K562 (cell line): ENCODE results near the gene SPI1. TPM values are rescaled to one million over a fixed set of nuclear protein-coding genes. Genes with fewer than 3 reads are reported as not detected.

Experiments used
- BACH1 ChIP-seq: fragments of 200-800 bp; sonication (Bioruptor generic); IDR thresholded peaks from 2 replicates; pipeline ENCODE4 v1.6.1; 2016; ENCODE audit warnings: missing genetic modification characterization, missing compliant biosample characterization
- BDP1 ChIP-seq: IDR thresholded peaks from 3 replicates; pipeline ENCODE4 v1.6.1; 2011; ENCODE audit not compliant: insufficient read length, insufficient read depth
- CREB1 ChIP-seq, 2 experiments: sonication (generic) in 1 of 2; formaldehyde crosslinking in 1 of 2; IDR thresholded peaks; 2 replicates each; pipeline versions ENCODE4 v1.6.1 to v1.8.0; 2012 to 2022; ENCODE audit warnings: inconsistent platforms in 1 of 2, mild to moderate bottlenecking in 1 of 2, missing genetic modification reagents in 1 of 2, moderate library complexity in 1 of 2
- CSDE1 ChIP-seq, 2 experiments: fragments of 450-650 bp; IDR thresholded peaks; 2 replicates each; pipeline ENCODE4 v1.6.1; 2016; ENCODE audit warnings: mild to moderate bottlenecking in 1 of 2
- ETS2 ChIP-seq: IDR thresholded peaks from 2 replicates; pipeline ENCODE4 v1.6.1; 2016; ENCODE audit warnings: borderline replicate concordance, missing genetic modification characterization, mild to moderate bottlenecking, moderate library complexity, missing compliant biosample characterization; ENCODE audit not compliant: poor library complexity, severe bottlenecking
- GABPA ChIP-seq: fragments of 200-800 bp; sonication (Bioruptor generic); conservative IDR thresholded peaks from 2 replicates; pipeline ENCODE4 v1.6.1; 2016; ENCODE audit warnings: low read depth, missing genetic modification characterization, missing compliant biosample characterization
- NFIC ChIP-seq: fragments of 450-650 bp; IDR thresholded peaks from 2 replicates; pipeline ENCODE4 v1.6.1; 2017; ENCODE audit warnings: mild to moderate bottlenecking, inconsistent platforms
- RFX1 ChIP-seq: fragments of 450-650 bp; IDR thresholded peaks from 2 replicates; pipeline ENCODE4 v1.6.1; 2016; ENCODE audit warnings: mild to moderate bottlenecking, moderate library complexity
- SMAD2 ChIP-seq: fragments of 150-350 bp; IDR thresholded peaks from 2 replicates; pipeline ENCODE4 v1.6.1; 2014; ENCODE audit warnings: low read depth, mild to moderate bottlenecking, low read length
- STAG1 ChIP-seq: sonication (generic); formaldehyde crosslinking; IDR thresholded peaks from 2 replicates; pipeline ENCODE4 v1.5.0; 2020; ENCODE audit warnings: missing genetic modification reagents, borderline replicate concordance
- TAF15 ChIP-seq: fragments of 200-400 bp; formaldehyde crosslinking; IDR thresholded peaks from 2 replicates; pipeline ENCODE4 v1.6.1; 2017; ENCODE audit warnings: mild to moderate bottlenecking, low read depth, low read length, moderate library complexity
- ZC3H8 ChIP-seq: fragments of 450-650 bp; IDR thresholded peaks from 2 replicates; pipeline ENCODE4 v1.6.1; 2017
- ZNF165 ChIP-seq: fragments of 250-450 bp; sonication (Bioruptor Pico); IDR thresholded peaks from 2 replicates; pipeline ENCODE4 v1.4.0; 2020; ENCODE audit warnings: borderline replicate concordance
- ZNF75A ChIP-seq: fragments of 450-650 bp; formaldehyde crosslinking; IDR thresholded peaks from 2 replicates; pipeline ENCODE4 v1.4.0; 2020; ENCODE audit warnings: mild to moderate bottlenecking
- polyA plus RNA-seq, 8 experiments: library from polyadenylated mRNA; depleted of rRNA in 4 of 8; stranded (reverse) in 5 of 8; unstranded in 3 of 8; fragments of >200 nt; fragmentation: Nextera tagmentation in 2 of 8; fragmentation: Illumina TruSeq in 1 of 8; extraction: Ambion mirVana in 2 of 8; extraction: Trizol in 1 of 8; gene quantifications; 2 replicates each; pipeline versions ENCODE4 v1.2.1 to v1.2.3, GENCODE V29; 2011 to 2014; ENCODE audit warnings: inconsistent platforms in 1 of 8, missing spikeins in 1 of 8
- total RNA-seq, 7 experiments: library from RNA; depleted of rRNA in 6 of 7; stranded (reverse); fragments of >200 nt in 6 of 7; fragmentation: Illumina TruSeq in 2 of 7; extraction: Trizol in 2 of 7; gene quantifications; 2 replicates each; pipeline versions ENCODE4 v1.2.1 to v1.2.3, GENCODE V29; 2011 to 2021; ENCODE audit warnings: low replicate concordance in 1 of 7
- TF ChIP-seq, protein P1 (sequence below): fragments of 450-650 bp; formaldehyde crosslinking; conservative IDR thresholded peaks from 2 replicates; pipeline ENCODE4 v1.4.0; 2022; ENCODE audit warnings: mild to moderate bottlenecking, missing genetic modification characterization
- TF ChIP-seq, protein P2 (sequence below): fragments of 250-450 bp; sonication (Bioruptor Pico); IDR thresholded peaks from 2 replicates; pipeline ENCODE4 v1.4.0; 2020; ENCODE audit warnings: mild to moderate bottlenecking, moderate library complexity
- TF ChIP-seq, protein P3 (sequence below): fragments of 250-450 bp; sonication (Bioruptor Pico); IDR thresholded peaks from 2 replicates; pipeline ENCODE4 v1.5.0; 2021; ENCODE audit warnings: mild to moderate bottlenecking, moderate library complexity
- TF ChIP-seq, protein P4 (sequence below): sonication (generic); formaldehyde crosslinking; IDR thresholded peaks from 2 replicates; pipeline ENCODE4 v1.8.1; 2022; ENCODE audit warnings: missing genetic modification reagents
- TF ChIP-seq, protein P5 (sequence below): sonication (generic); IDR thresholded peaks from 2 replicates; pipeline ENCODE4 v1.6.1; 2016

The SPI1 gene
- total and polyA plus RNA-seq, 9 of the 15 experiments (the other 6 are each of a cell fraction or from before 2014, with no cell fraction given) = 0.10 to 33.7 (median 10.3) TPM

DNA sequence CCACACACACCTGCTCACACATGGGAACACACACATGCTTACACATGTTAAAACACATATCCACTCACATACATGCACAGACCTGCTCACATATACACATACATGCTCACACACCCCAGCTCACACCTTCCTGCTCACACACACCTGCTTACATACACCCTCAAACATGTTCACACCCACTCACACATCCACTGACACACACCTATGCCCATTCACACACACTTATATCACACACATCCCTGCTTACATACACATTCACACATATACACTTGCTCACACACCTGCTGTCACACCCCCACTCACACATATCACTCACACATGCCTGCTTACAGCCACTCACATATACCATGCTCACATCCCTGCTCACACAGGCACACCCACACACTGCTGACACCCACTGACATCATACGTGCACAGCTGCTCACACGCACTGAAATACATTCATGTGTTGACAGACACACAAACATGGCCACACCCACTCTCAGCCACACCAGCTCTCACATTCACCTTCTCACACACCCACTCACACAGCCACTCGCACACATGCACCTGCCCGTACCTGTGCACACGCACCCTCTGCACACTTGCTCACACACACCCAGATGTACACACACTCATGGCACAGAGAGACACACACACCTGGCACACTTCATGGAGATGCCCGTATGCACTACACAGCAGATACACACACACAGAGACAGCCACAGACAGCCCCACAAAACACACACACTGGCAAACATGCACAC is 20.2 kb downstream of the SPI1 start (continued):
- TF ChIP-seq TAF15 (no peak), GABPA (no peak), RFX1 (no peak), CSDE1 (IDR thresholded peaks at IDR 0.05) (no peak), SMAD2 (no peak), ETS2 (tag) (no peak), BACH1 (tag) (no peak), ZC3H8 (no peak), CREB1 (IDR thresholded peaks at IDR 0.05) (no peak), CREB1 (CRISPR knock-in tag; IDR thresholded peaks at IDR 0.05) (no peak), STAG1 (no peak), BDP1 (no peak), ZNF165 (CRISPR knock-in tag) (no peak), NFIC (no peak), ZNF75A (no peak)
- TF ChIP-seq, protein P1, sequence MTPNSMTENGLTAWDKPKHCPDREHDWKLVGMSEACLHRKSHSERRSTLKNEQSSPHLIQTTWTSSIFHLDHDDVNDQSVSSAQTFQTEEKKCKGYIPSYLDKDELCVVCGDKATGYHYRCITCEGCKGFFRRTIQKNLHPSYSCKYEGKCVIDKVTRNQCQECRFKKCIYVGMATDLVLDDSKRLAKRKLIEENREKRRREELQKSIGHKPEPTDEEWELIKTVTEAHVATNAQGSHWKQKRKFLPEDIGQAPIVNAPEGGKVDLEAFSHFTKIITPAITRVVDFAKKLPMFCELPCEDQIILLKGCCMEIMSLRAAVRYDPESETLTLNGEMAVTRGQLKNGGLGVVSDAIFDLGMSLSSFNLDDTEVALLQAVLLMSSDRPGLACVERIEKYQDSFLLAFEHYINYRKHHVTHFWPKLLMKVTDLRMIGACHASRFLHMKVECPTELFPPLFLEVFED (CRISPR knock-in tag) = 0 out of 2 replicates have a peak, but pooled peaks have one; percentile 32
- TF ChIP-seq, protein P2, sequence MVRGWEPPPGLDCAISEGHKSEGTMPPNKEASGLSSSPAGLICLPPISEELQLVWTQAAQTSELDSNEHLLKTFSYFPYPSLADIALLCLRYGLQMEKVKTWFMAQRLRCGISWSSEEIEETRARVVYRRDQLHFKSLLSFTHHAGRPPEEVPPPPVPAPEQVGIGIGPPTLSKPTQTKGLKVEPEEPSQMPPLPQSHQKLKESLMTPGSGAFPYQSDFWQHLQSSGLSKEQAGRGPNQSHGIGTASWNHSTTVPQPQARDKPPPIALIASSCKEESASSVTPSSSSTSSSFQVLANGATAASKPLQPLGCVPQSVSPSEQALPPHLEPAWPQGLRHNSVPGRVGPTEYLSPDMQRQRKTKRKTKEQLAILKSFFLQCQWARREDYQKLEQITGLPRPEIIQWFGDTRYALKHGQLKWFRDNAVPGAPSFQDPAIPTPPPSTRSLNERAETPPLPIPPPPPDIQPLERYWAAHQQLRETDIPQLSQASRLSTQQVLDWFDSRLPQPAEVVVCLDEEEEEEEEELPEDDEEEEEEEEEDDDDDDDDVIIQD (CRISPR knock-in tag) = no peak
- TF ChIP-seq, protein P3, sequence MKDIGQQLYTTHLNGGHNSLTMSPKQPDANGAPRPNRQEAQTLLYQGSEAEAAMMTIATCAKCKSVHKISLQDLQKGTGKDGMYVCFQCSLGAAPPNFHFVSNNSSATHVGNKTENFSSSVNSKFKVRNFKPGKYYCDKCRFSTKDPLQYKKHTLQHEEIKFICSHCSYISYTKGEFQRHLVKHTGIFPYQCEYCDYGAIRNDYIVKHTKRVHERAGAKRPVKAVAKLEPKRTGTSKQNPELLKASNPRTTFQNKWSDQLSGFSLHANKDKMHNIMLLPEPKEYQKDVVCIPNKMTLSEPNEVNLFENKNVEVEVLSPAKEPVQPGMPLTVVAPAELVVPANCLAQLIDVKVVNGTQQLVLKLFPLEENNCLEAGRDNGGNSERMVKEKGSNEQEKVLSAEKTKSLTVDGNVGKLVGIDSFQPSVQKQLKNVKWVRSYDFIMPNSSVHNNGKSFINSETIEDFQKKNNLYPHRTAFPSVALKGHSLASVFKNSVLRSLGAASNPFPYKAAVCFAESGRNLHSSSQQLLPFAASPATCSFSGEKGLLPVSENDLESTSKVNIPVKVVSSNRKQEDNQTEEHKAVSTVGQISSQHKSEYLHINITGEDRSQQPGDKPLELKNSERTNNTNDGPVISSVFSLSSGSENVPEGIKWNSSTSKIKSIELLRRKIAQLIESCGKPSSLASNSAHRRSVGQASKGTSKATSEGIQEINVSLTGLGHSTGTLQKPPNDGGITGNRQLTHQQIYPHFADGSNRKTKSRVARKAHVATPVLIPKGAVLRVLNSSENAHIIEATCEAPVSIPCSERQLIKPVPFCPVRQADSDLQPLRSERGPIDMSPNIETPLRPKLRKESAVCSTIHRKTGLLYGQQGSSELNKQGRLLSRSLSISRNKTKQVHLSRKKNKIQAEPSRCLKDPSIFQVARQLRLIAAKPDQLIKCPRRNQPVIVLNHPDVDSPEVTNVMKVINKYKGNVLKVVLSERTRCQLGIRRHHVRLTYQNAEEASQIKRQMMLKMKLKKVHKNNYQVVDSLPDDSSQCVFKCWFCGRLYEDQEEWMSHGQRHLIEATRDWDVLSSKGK (CRISPR knock-in tag) = no peak
- TF ChIP-seq, protein P4, sequence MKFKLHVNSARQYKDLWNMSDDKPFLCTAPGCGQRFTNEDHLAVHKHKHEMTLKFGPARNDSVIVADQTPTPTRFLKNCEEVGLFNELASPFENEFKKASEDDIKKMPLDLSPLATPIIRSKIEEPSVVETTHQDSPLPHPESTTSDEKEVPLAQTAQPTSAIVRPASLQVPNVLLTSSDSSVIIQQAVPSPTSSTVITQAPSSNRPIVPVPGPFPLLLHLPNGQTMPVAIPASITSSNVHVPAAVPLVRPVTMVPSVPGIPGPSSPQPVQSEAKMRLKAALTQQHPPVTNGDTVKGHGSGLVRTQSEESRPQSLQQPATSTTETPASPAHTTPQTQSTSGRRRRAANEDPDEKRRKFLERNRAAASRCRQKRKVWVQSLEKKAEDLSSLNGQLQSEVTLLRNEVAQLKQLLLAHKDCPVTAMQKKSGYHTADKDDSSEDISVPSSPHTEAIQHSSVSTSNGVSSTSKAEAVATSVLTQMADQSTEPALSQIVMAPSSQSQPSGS (CRISPR knock-in tag) = no peak
- TF ChIP-seq, protein P5, sequence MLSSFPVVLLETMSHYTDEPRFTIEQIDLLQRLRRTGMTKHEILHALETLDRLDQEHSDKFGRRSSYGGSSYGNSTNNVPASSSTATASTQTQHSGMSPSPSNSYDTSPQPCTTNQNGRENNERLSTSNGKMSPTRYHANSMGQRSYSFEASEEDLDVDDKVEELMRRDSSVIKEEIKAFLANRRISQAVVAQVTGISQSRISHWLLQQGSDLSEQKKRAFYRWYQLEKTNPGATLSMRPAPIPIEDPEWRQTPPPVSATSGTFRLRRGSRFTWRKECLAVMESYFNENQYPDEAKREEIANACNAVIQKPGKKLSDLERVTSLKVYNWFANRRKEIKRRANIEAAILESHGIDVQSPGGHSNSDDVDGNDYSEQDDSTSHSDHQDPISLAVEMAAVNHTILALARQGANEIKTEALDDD = no peak
